Kidney (tissue), 14 donors: ENCODE measurements around the gene MAP3K1. TPM values are rescaled to one million over a fixed set of nuclear protein-coding genes. Genes with fewer than 3 reads are reported as not detected.

Source experiments
- DNase-seq, 5 donors: peaks; one replicate each; pipeline ENCODE4 v3.0.0-alpha.2; 2013 to 2020
- FAIRE-seq: peaks from 2 replicates; lab custom pipeline; 2012; peaks lifted over from hg19 to GRCh38; lab: Jason Lieb, UNC
- H3K27ac ChIP-seq, 2 donors: one replicate each; pipeline ENCODE4 v1.7.0; 2013; ENCODE audit warnings: low read depth in 2 of 2, low read length in 2 of 2, inconsistent platforms in 1 of 2
- H3K27me3 ChIP-seq: one replicate; pipeline ENCODE4 v1.7.1; 2013; ENCODE audit warnings: low read length, inconsistent platforms; ENCODE audit not compliant: control insufficient read depth, insufficient read depth
- H3K36me3 ChIP-seq, 3 donors: one replicate each; pipeline versions ENCODE4 v1.7.0 to v1.7.1; 2013; ENCODE audit warnings: low read length in 3 of 3, control low read depth in 1 of 3, inconsistent platforms in 1 of 3; ENCODE audit not compliant: insufficient read depth in 3 of 3, control insufficient read depth in 2 of 3
- H3K4me1 ChIP-seq, 3 donors: one replicate each; pipeline versions ENCODE4 v1.7.0 to v1.7.1; 2013; ENCODE audit warnings: low read length in 3 of 3, inconsistent platforms in 1 of 3, low read depth in 1 of 3; ENCODE audit not compliant: control insufficient read depth in 2 of 3, insufficient read depth in 2 of 3
- H3K4me3 ChIP-seq, 3 donors: one replicate each; pipeline versions ENCODE4 v1.7.0 to v1.8.1; 2013; ENCODE audit warnings: low read length in 3 of 3, control low read depth in 1 of 3, inconsistent platforms in 1 of 3
- H3K9ac ChIP-seq, 3 donors: one replicate each; pipeline versions ENCODE4 v1.7.0 to v1.7.1; 2013; ENCODE audit warnings: low read length in 3 of 3, control low read depth in 1 of 3, inconsistent platforms in 1 of 3
- H3K9me3 ChIP-seq, 3 donors: one replicate each; pipeline versions ENCODE4 v1.7.0 to v1.7.1; 2013; ENCODE audit warnings: low read length in 3 of 3, control low read depth in 1 of 3, inconsistent platforms in 1 of 3; ENCODE audit not compliant: control insufficient read depth in 2 of 3, insufficient read depth in 1 of 3
- CTCF ChIP-seq: IDR thresholded peaks from 3 replicates; pipeline ENCODE4 v1.5.1; 2012; ENCODE audit warnings: mild to moderate bottlenecking, moderate library complexity, borderline replicate concordance; ENCODE audit not compliant: insufficient read depth; ENCODE audit errors: extremely low read depth
- intact Hi-C: fragments of 100-400 bp; cut with DNase I; formaldehyde crosslinking; loops from one replicate; pipeline ENCODE4 v1.11.1; 2022
- polyA plus RNA-seq: library from polyadenylated mRNA; stranded (reverse); fragments of 350-450 nt; fragmentation: Illumina TruSeq; extraction: RNeasy Lipid Tissue Mini Kit (QIAGEN cat#74804); gene quantifications from one replicate; pipeline ENCODE4 v1.2.3, GENCODE V29; 2014; ENCODE audit warnings: low read depth, low replicate concordance; ENCODE audit not compliant: insufficient read depth
- total RNA-seq: library from RNA; stranded (reverse); fragmentation: NEBNext Ultra II Directional; extraction: Animal tissue kit (Norgen Biotek cat#: 25700); gene quantifications from one replicate; pipeline ENCODE4 v1.2.1, GENCODE V29; 2021
- donor health status: control.
- donor health status: control.
- donor health status: control.
- donor health status: control.
- donor health status: control.
- donor health status: DM: yes; HTN: yes; CAD: no.
- donor health status: Normal renal cell carcinoma (clear cell type).

MAP3K1 gene
- total and polyA plus RNA-seq, 2 donors from 2014 or later, result 8.1 to 64.0 TPM

- Histone ChIP-seq H3K4me3 (no peak overlapping the region), H3K9me3 (no peaks in the 10 kb centered on the region), H3K27ac (peak overlapping the region in 1 of 2 donors; percentile 5), H3K36me3 (no peaks in the 10 kb centered on the region), H3K27me3 (no peaks in the 10 kb centered on the region), H3K4me1 (peaks cover 8 to 23% (median 18%) of the 10 kb centered on the region in 3 donors), H3K9ac (no peak overlapping the region)
- no peak for FAIRE-seq
- intact Hi-C loops, result loop anchor here (5.0 kb wide), 1 partner anchor 567 kb away; no protein-coding TSS in a partner anchor
- no peak for DNase-seq
- TF ChIP-seq CTCF, result no peak
These were observed 23.7 kb downstream of the MAP3K1 start for GRCh38 chr5:56839062-56839461.

- intact Hi-C loops, result no loop called here
- H3K27ac ChIP-seq, result no peak overlapping the region
- H3K36me3 ChIP-seq, result no peaks in the 10 kb centered on the region
- H3K9ac ChIP-seq, result no peak overlapping the region
- no peak for DNase-seq
- no peaks in the 10 kb centered on the region for H3K9me3 ChIP-seq
- H3K27me3 ChIP-seq, result no peaks in the 10 kb centered on the region
- H3K4me3 ChIP-seq, result no peak overlapping the region
- no peak for FAIRE-seq
- no peak for TF ChIP-seq CTCF
- H3K4me1 ChIP-seq, result peaks cover 10 to 27% (median 16%) of the 10 kb centered on the region in 3 donors
These were observed 25.2 kb downstream of the MAP3K1 start for GRCh38 chr5:56840597-56840996.

GRCh38 chr5:56845277-56845676 lies 29.9 kb downstream of the MAP3K1 start:
- Histone ChIP-seq H3K4me3 (no peak overlapping the region), H3K27ac (no peak overlapping the region), H3K4me1 (peaks cover 4 to 29% (median 14%) of the 10 kb centered on the region in 3 donors), H3K36me3 (no peaks in the 10 kb centered on the region), H3K9ac (no peak overlapping the region), H3K27me3 (no peaks in the 10 kb centered on the region), H3K9me3 (no peaks in the 10 kb centered on the region)
- TF ChIP-seq CTCF, result no peak
- intact Hi-C loops, result no loop called here
- DNase-seq (no peak), FAIRE-seq (no peak)
